ENCODE measurements around the gene TMF1.

- TF ChIP-seq POLR2A (IDR thresholded peaks at IDR 0.05): no peak
- no peak for TF ChIP-seq CTCF (IDR thresholded peaks at IDR 0.05)
- TF ChIP-seq POLR2AphosphoS5 (IDR thresholded peaks at IDR 0.05; ENCODE audit: insufficient read depth in 1 of 2, low read depth in 1 of 2): no peak
These were observed 66.9 kb downstream of the TMF1 start for GRCh38 chr3:68985146-68985790.

Measured in vagina (tissue), 2 donors.